ENCODE results near the gene TRAPPC2L. TPM values are rescaled to one million over a fixed set of nuclear protein-coding genes. Genes with fewer than 3 reads are reported as not detected.
A peak's percentile ranks its signal among the peaks of the same experiment; 100 is the strongest.

TRAPPC2L gene
- total RNA-seq, 1 donor from 2014 or later, result 50.6 TPM

DNA sequence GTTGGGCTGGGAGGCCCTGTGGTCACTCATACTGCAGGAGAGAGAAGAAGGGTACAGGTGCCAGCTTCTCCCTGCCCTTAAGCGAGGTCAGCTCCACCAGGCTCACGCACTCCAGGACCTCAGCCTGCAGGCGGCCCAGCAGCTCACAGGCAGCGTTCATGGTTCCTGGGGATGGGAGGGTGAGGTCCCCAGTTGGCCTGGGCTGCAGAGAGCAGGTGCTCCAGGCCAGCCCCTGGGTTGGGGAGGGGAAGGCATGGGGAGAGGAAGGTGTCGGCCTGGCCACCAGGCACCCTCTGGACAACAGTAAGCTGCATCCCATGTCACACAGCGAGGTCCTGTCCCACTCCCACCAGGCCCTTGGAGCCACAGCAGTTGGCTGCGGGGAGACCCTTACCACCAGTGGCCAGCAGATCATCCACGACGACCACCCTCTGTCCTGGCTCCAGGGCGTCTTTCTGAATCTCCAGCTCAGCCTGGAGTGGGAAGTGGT, 47.2 kb upstream of the TRAPPC2L start:
- H3K27me3 Mint-ChIP-seq (ENCODE audit: unreplicated experiment), result peaks cover 1% of the 10 kb centered on the region
- no peak for TF ChIP-seq CTCF (IDR thresholded peaks at IDR 0.05; ENCODE audit: partially characterized antibody, unreplicated experiment)
- no peaks in the 10 kb centered on the region for H3K9me3 Mint-ChIP-seq (ENCODE audit: unreplicated experiment)
- peaks cover 4% of the 10 kb centered on the region for H3K4me1 Mint-ChIP-seq (ENCODE audit: low read depth, unreplicated experiment)
- no peak overlapping the region for H3K27ac Mint-ChIP-seq (ENCODE audit: unreplicated experiment)
- no peaks in the 10 kb centered on the region for H3K36me3 Mint-ChIP-seq (ENCODE audit: unreplicated experiment)
- no peak overlapping the region for H3K4me3 Mint-ChIP-seq (ENCODE audit: unreplicated experiment)
- no peak for DNase-seq

DNA sequence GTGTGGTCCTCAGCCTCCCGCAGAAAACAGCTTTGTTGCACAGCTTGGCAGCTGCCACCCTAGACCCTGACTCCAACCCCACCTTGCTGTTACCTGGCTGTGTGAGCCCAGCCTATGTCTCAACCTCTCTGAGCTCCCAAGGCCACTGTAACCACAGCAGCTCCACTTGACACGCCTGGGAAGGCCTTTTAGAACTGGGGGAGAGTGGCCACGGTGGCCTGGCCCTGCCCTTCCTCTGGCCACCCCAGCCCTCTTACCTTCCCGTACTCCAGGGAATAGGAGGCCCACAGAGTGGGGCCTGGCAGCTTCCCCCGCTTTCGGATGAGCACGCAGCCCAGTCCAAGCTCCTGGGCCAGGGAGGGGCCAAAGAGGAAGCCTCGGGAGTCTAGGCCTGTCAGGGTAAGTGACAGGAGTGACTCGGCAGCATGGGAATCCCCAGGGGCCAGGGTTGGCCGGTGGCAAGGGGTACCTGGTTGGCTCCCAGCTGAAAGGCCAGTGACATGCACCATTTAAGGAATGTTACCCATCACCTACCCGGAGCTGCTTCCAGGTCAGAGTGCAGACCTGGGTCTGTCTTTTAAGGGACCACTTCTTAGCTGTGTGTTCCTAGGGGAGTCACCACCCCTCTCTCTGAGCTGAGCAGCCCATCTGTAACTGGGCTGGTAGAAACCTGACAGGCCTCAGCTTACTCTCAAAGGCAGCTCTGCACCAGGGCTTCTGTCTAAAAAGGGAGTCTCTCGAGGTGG, 46.6 kb upstream of the TRAPPC2L start:
- Mint-ChIP-seq H3K4me1 (ENCODE audit: low read depth, unreplicated experiment) (peaks cover 4% of the 10 kb centered on the region), H3K27me3 (ENCODE audit: unreplicated experiment) (peaks cover 1% of the 10 kb centered on the region), H3K36me3 (ENCODE audit: unreplicated experiment) (no peaks in the 10 kb centered on the region), H3K27ac (ENCODE audit: unreplicated experiment) (no peak overlapping the region), H3K4me3 (ENCODE audit: unreplicated experiment) (peak overlapping the region; percentile 81), H3K9me3 (ENCODE audit: unreplicated experiment) (no peaks in the 10 kb centered on the region)
- TF ChIP-seq CTCF (IDR thresholded peaks at IDR 0.05; ENCODE audit: partially characterized antibody, unreplicated experiment), result no peak
- no peak for DNase-seq

DNA sequence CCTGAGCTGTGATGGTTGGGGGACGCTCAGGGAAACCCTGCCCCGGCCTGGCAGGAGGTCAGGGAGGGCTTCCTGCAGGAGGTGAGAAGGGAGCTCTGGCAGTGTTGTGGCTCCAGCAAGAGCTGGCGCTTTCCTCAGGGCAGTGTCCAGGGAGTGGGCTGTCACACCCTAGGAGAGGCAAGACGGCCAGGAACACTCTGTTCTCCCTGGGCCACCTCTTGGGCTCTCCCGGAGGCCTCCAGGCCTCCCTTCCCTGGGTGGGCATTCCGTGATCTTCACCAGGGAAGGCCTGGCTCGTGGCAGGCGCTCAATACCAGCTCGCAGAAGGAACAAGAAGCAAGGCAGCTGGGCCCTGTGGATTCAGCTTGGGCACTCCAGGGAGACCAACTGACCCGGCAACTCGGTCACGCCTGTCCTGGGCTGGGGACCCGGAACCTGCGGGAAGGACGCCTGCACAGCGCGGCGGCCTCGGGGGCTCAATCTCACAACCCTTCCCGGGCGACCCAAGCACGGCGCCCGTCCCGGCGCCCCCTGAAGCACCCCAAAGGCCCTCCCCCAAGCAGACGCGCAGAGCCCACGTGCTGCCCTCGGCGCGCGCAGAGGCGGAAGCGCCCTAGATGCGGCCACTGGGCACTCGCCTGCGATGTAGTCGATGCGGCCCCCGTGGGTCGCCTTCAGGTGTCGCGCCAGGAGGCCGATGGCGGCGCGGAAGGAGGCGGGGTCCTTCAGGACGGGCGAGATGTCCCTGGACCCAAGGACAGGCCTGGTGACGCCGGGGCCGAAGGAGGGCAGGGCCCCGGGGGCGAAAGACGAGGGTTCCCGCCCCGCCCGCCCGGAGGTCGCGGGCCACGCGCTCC, 45.8 kb upstream of the TRAPPC2L start:
- Mint-ChIP-seq H3K4me3 (ENCODE audit: unreplicated experiment) (peak overlapping the region; percentile 81), H3K27ac (ENCODE audit: unreplicated experiment) (no peak overlapping the region), H3K36me3 (ENCODE audit: unreplicated experiment) (no peaks in the 10 kb centered on the region), H3K27me3 (ENCODE audit: unreplicated experiment) (peaks cover 1% of the 10 kb centered on the region), H3K4me1 (ENCODE audit: low read depth, unreplicated experiment) (peaks cover 4% of the 10 kb centered on the region), H3K9me3 (ENCODE audit: unreplicated experiment) (no peaks in the 10 kb centered on the region)
- DNase-seq, result no peak
- no peak for TF ChIP-seq CTCF (IDR thresholded peaks at IDR 0.05; ENCODE audit: partially characterized antibody, unreplicated experiment)

GRCh38 chr16:88811769-88812512, 45.0 kb upstream of the TRAPPC2L start, which contains the start of gene APRT:
APRT (minus strand) TSS chr16:88811928; CDS start chr16:88811899, 29 bp downstream.
- peak within 1 kb of the TSS; percentile 88 for H3K4me3 Mint-ChIP-seq (ENCODE audit: unreplicated experiment)
- TF ChIP-seq CTCF (IDR thresholded peaks at IDR 0.05; ENCODE audit: partially characterized antibody, unreplicated experiment), result no peak
- no peaks in the 10 kb centered on the region for H3K9me3 Mint-ChIP-seq (ENCODE audit: unreplicated experiment)
- DNase-seq, result peak; percentile 99
- peak within 1 kb of the TSS; percentile 93 for H3K27ac Mint-ChIP-seq (ENCODE audit: unreplicated experiment)
- peaks cover 4% of the 10 kb centered on the region for H3K4me1 Mint-ChIP-seq (ENCODE audit: low read depth, unreplicated experiment)
- H3K27me3 Mint-ChIP-seq (ENCODE audit: unreplicated experiment), result peaks cover 1% of the 10 kb centered on the region
- no peaks in the 10 kb centered on the region for H3K36me3 Mint-ChIP-seq (ENCODE audit: unreplicated experiment)

Measured in glutamatergic neuron (in vitro differentiated cells).